Stomach smooth muscle (tissue), 2 donors: ENCODE measurements around the gene DOCK10.
A peak's percentile ranks its signal among the peaks of the same experiment; 100 is the strongest.

ENCODE experiments used
- H3K27ac ChIP-seq: one replicate; pipeline ENCODE4 v1.7.0; 2013; ENCODE audit warnings: mild to moderate bottlenecking, low read length, inconsistent platforms
- H3K27me3 ChIP-seq, 2 donors: one replicate each; pipeline ENCODE4 v1.7.0; 2013; ENCODE audit warnings: low read length in 2 of 2; ENCODE audit not compliant: insufficient read depth in 2 of 2, control insufficient read depth in 1 of 2
- H3K36me3 ChIP-seq, 2 donors: one replicate each; pipeline ENCODE4 v1.7.0; 2013; ENCODE audit warnings: low read length in 2 of 2; ENCODE audit not compliant: control insufficient read depth in 2 of 2, insufficient read depth in 2 of 2
- H3K4me1 ChIP-seq: one replicate; pipeline ENCODE4 v1.7.0; 2013; ENCODE audit warnings: low read length; ENCODE audit not compliant: control insufficient read depth, insufficient read depth
- H3K4me3 ChIP-seq, 2 donors: one replicate each; pipeline ENCODE4 v1.7.0; 2013; ENCODE audit warnings: low read length in 2 of 2
- H3K9ac ChIP-seq, 2 donors: one replicate each; pipeline ENCODE4 v1.7.0; 2013; ENCODE audit warnings: low read length in 2 of 2, mild to moderate bottlenecking in 1 of 2
- H3K9me3 ChIP-seq, 2 donors: one replicate each; pipeline ENCODE4 v1.7.0; 2013; ENCODE audit warnings: low read length in 2 of 2; ENCODE audit not compliant: control insufficient read depth in 2 of 2
- donor health status: healthy.
- donor health status: Pancreatic carcinoma.

The DOCK10 gene

DNA sequence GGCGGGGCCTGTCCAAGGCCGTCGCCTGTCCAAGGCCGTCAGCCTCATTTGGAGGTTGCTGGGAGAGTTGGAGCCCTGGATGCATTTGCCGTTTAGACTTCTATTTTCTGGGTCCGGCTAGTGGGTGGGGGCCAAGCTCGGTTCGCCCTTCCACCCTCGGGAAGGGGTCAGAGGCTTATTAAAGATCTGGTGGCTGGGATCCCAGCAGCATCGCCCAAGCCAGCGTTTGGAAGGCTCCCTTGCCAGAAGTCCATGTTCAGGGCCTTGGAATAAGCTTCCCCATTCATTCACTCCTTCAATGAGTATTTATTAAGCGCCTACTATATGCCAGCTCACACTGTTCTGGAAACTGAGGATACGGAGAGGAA, 516 bp upstream of the DOCK10 start:
- peaks cover 14 to 18% of the 10 kb centered on the region in 2 donors for H3K27me3 ChIP-seq
- no peak overlapping the region for H3K9ac ChIP-seq
- H3K9me3 ChIP-seq: no peaks in the 10 kb centered on the region
- peak overlapping the region in 1 of 2 donors; percentile 8 for H3K4me3 ChIP-seq
- no peak overlapping the region for H3K27ac ChIP-seq
- H3K4me1 ChIP-seq: peaks cover 10% of the 10 kb centered on the region
- no peaks in the 10 kb centered on the region for H3K36me3 ChIP-seq

GRCh38 chr2:225041207-225041850, 939 bp downstream of the DOCK10 start:
- Histone ChIP-seq H3K9me3 (no peaks in the 10 kb centered on the region), H3K36me3 (no peaks in the 10 kb centered on the region), H3K27me3 (peaks cover 14 to 15% of the 10 kb centered on the region in 2 donors), H3K4me1 (peaks cover 10% of the 10 kb centered on the region), H3K27ac (no peak overlapping the region), H3K9ac (no peak overlapping the region), H3K4me3 (peak overlapping the region; percentile 45 to 67)

GRCh38 chr2:225040856-225041206, 1.4 kb downstream of the DOCK10 start:
- peak overlapping the region; percentile 45 to 67 for H3K4me3 ChIP-seq
- H3K27ac ChIP-seq: no peak overlapping the region
- peaks cover 14 to 15% of the 10 kb centered on the region in 2 donors for H3K27me3 ChIP-seq

DNA sequence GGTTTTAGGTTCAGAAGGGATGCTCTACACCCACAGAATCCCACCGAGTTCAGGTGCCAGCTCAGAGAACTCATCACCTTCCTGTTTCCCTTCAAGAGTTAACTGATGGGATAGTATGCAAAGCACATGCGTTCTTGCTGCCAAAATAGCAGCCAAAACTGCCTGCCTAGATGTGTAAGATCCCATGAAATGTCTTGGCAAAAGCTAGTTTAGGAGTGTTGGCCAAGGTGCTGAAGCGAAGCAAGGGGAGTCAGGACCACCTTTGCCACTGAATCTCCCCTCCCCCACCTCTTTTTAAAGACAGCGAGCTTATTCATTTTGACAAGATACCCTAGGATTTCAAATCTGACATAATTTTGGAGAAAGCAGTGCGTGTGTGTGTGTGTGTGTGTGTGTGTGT, 2.1 kb downstream of the DOCK10 start:
- H3K9ac ChIP-seq: no peak overlapping the region
- peaks cover 10% of the 10 kb centered on the region for H3K4me1 ChIP-seq
- peaks cover 14 to 15% of the 10 kb centered on the region in 2 donors for H3K27me3 ChIP-seq
- no peak overlapping the region for H3K4me3 ChIP-seq
- no peaks in the 10 kb centered on the region for H3K36me3 ChIP-seq
- H3K27ac ChIP-seq: no peak overlapping the region
- H3K9me3 ChIP-seq: no peaks in the 10 kb centered on the region

More at GRCh38 chr2:225040856-225041206, 1.4 kb downstream of the DOCK10 start:
- Histone ChIP-seq H3K4me1 (peaks cover 10% of the 10 kb centered on the region), H3K9me3 (no peaks in the 10 kb centered on the region), H3K36me3 (no peaks in the 10 kb centered on the region), H3K9ac (no peak overlapping the region)

DNA sequence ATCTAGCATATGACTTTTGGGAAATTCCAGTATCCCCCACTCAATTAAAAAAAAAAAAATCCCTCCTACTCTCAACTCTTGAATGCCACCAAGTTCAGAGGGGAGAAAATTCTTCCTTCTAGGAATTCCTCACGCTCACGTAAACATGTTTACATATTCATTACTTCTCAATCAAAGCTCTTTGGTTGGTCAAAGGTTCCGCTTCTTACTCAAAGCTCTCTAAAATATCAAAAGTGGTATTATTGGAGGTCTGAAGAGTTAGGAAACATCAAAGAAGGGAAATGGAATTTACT, 4.1 kb downstream of the DOCK10 start:
- Histone ChIP-seq H3K27me3 (peaks cover 6 to 9% of the 10 kb centered on the region in 2 donors), H3K9me3 (no peaks in the 10 kb centered on the region), H3K4me1 (peaks cover 10% of the 10 kb centered on the region), H3K9ac (no peak overlapping the region), H3K4me3 (no peak overlapping the region), H3K36me3 (no peaks in the 10 kb centered on the region), H3K27ac (no peak overlapping the region)

DNA sequence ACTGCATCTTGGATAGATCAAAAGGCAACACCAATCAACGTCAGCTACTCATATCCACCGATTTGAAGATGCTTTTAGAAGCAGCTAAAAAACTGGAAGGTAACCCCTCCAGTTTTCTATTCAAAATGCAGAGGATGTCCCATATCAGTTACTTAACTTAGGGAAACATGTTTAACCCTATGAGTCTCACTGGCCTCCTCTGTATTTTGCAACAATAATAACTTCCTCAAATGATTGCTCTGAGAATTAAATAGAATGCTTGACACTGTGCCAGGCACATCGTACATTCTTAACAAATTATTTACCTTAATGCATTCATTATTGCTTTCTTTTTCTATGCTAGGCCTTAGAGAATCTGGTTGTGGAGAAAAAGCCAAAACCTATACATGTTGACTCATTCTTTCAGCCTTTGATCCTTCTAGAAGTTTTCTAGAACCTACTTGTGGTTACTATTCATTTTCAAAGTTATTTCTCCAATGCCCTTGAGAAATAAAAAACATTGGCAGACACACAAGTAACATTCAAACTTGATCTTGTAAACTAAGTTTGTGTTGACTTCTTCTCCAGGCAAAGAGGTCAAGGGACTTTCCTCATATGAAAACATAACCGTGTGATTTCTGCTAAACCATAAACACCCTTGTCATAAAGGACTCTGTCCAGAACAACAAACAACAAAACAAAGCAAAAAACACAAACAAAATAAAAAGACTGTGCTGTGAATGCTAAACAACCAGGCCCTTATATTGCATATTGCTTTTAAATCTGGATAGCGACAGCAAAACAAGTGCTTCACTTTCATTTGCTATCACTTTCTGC, 4.6 kb downstream of the DOCK10 start:
- no peaks in the 10 kb centered on the region for H3K36me3 ChIP-seq
- H3K9ac ChIP-seq: no peak overlapping the region
- no peak overlapping the region for H3K4me3 ChIP-seq
- H3K4me1 ChIP-seq: peaks cover 10% of the 10 kb centered on the region
- H3K27me3 ChIP-seq: peaks cover 5 to 6% of the 10 kb centered on the region in 2 donors
- H3K9me3 ChIP-seq: no peaks in the 10 kb centered on the region
- no peak overlapping the region for H3K27ac ChIP-seq

DNA sequence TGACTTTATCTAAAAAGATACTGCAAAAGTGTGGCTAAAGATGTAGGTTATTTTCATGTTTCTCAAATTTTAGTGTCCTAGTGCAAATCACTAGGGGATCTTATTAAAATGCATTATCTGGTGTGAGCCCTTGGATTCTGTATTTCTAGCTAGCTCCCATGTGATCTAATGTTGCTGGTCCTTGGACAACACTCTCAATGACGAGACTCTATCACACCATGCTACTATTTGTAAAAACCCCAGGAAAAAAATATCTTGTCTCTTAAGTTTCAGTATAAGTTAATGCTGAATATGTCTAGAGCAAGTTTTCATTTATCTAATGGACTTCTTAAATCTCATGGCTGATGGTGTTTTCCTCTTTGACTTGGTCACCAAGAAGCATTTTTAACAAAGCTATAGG, 5.8 kb downstream of the DOCK10 start:
- H3K9ac ChIP-seq: no peak overlapping the region
- peaks cover 5% of the 10 kb centered on the region for H3K4me1 ChIP-seq
- no peak overlapping the region for H3K4me3 ChIP-seq
- no peaks in the 10 kb centered on the region for H3K9me3 ChIP-seq
- no peak overlapping the region for H3K27ac ChIP-seq
- peaks cover 1 to 5% of the 10 kb centered on the region in 2 donors for H3K27me3 ChIP-seq
- H3K36me3 ChIP-seq: no peaks in the 10 kb centered on the region

GRCh38 chr2:225033440-225034318, 8.6 kb downstream of the DOCK10 start:
- no peaks in the 10 kb centered on the region for H3K4me1 ChIP-seq
- H3K27me3 ChIP-seq: no peaks in the 10 kb centered on the region
- H3K36me3 ChIP-seq: no peaks in the 10 kb centered on the region
- H3K27ac ChIP-seq: no peak overlapping the region
- H3K4me3 ChIP-seq: no peak overlapping the region
- H3K9me3 ChIP-seq: no peaks in the 10 kb centered on the region
- H3K9ac ChIP-seq: no peak overlapping the region

GRCh38 chr2:225032246-225032645, 10.0 kb downstream of the DOCK10 start:
- H3K27me3 ChIP-seq: no peaks in the 10 kb centered on the region
- no peaks in the 10 kb centered on the region for H3K36me3 ChIP-seq
- H3K4me3 ChIP-seq: no peak overlapping the region
- H3K9me3 ChIP-seq: no peaks in the 10 kb centered on the region
- H3K9ac ChIP-seq: no peak overlapping the region
- H3K27ac ChIP-seq: no peak overlapping the region
- no peaks in the 10 kb centered on the region for H3K4me1 ChIP-seq

GRCh38 chr2:225031599-225031998, 10.7 kb downstream of the DOCK10 start:
- no peaks in the 10 kb centered on the region for H3K4me1 ChIP-seq
- H3K36me3 ChIP-seq: no peaks in the 10 kb centered on the region
- H3K27me3 ChIP-seq: no peaks in the 10 kb centered on the region
- H3K9ac ChIP-seq: no peak overlapping the region
- H3K4me3 ChIP-seq: no peak overlapping the region
- no peak overlapping the region for H3K27ac ChIP-seq
- no peaks in the 10 kb centered on the region for H3K9me3 ChIP-seq
